IMR-90 (cell line): ENCODE data around the gene PBOV1. TPM values are rescaled to one million over a fixed set of nuclear protein-coding genes. Genes with fewer than 3 reads are reported as not detected.

ENCODE experiments used
- ATAC-seq: fragments of 200-7000 bp; cut with Tn5 transposase; 2 replicates; pipeline ENCODE4 v1.9.1; 2020; ENCODE audit warnings: low read depth, mild to moderate bottlenecking, moderate library complexity
- BruUV-seq: library from RNA; stranded (reverse); fragments of 400-500 nt; replicated peaks from 2 replicates; lab custom pipeline; 2021; lab: Mats Ljungman, UMichigan
- CTCF ChIA-PET: fragments of 300-600 bp; formaldehyde crosslinking; extraction: SDS; loops from one replicate; lab custom pipeline; 2021; ENCODE audit warnings: antibody characterized with exemption; lab: Yijun Ruan, JAX
- POLR2A ChIA-PET: fragments of 300-600 bp; sonication (Branson Sonifier 250); formaldehyde crosslinking; loops from one replicate; lab custom pipeline; 2022; ENCODE audit warnings: antibody characterized with exemption; ENCODE audit not compliant: unreplicated experiment; lab: Charles Lee
- DNase-seq: peaks from one replicate; pipeline ENCODE4 v3.0.0; 2013
- H2AFZ ChIP-seq: replicated peaks from 2 replicates; pipeline ENCODE3; 2013; ENCODE audit warnings: low read length, mild to moderate bottlenecking; ENCODE audit not compliant: poor library complexity
- H2AK5ac ChIP-seq: 2 replicates; pipeline ENCODE4 v1.6.1; 2013; ENCODE audit warnings: low read depth, low read length, inconsistent platforms
- H2AK9ac ChIP-seq: replicated peaks from 2 replicates; pipeline ENCODE3; 2013; ENCODE audit warnings: mild to moderate bottlenecking, low read depth, low read length, moderate library complexity; ENCODE audit not compliant: poor library complexity
- H2BK120ac ChIP-seq: 2 replicates; pipeline ENCODE4 v1.6.1; 2013; ENCODE audit warnings: low read depth, low read length, inconsistent platforms
- H2BK15ac ChIP-seq: 3 replicates; pipeline ENCODE4 v1.6.1; 2013; ENCODE audit warnings: low read depth, low read length, inconsistent platforms
- H2BK20ac ChIP-seq: 2 replicates; pipeline ENCODE4 v1.6.1; 2013; ENCODE audit warnings: low read depth, mild to moderate bottlenecking, inconsistent platforms, low read length, moderate library complexity
- H2BK5ac ChIP-seq: 2 replicates; pipeline ENCODE4 v1.6.1; 2013; ENCODE audit warnings: mild to moderate bottlenecking, low read depth, low read length, inconsistent platforms; ENCODE audit not compliant: poor library complexity, severe bottlenecking
- H3K14ac ChIP-seq: replicated peaks from 2 replicates; pipeline ENCODE4 v1.6.1; 2013; ENCODE audit warnings: low read depth, low read length, inconsistent platforms
- H3K18ac ChIP-seq: 2 replicates; pipeline ENCODE4 v1.6.1; 2013; ENCODE audit warnings: low read depth, low read length, control low read depth
- H3K23ac ChIP-seq: 2 replicates; pipeline ENCODE4 v1.6.1; 2013; ENCODE audit warnings: low read depth, low read length, inconsistent platforms
- H3K27ac ChIP-seq: 2 replicates; pipeline ENCODE4 v1.5.1; 2013; ENCODE audit warnings: mild to moderate bottlenecking, control low read depth, low read length; ENCODE audit not compliant: insufficient read depth
- H3K27me3 ChIP-seq: 2 replicates; pipeline ENCODE4 v1.6.1; 2013; ENCODE audit warnings: low read length; ENCODE audit not compliant: control insufficient read depth, insufficient read depth
- H3K36me3 ChIP-seq: 2 replicates; pipeline ENCODE4 v1.6.1; 2013; ENCODE audit warnings: low read length, mixed read lengths; ENCODE audit not compliant: control insufficient read depth, insufficient read depth
- H3K4ac ChIP-seq: 2 replicates; pipeline ENCODE4 v1.6.1; 2013; ENCODE audit warnings: low read depth, low read length, inconsistent platforms
- H3K4me1 ChIP-seq: 2 replicates; pipeline ENCODE4 v1.6.1; 2013; ENCODE audit warnings: low read length, mixed read lengths; ENCODE audit not compliant: control insufficient read depth, insufficient read depth
- H3K4me2 ChIP-seq: 2 replicates; pipeline ENCODE4 v1.6.1; 2013; ENCODE audit warnings: low read depth, mild to moderate bottlenecking, control low read depth, low read length, moderate library complexity
- H3K4me3 ChIP-seq: 2 replicates; pipeline ENCODE4 v1.5.1; 2013; ENCODE audit warnings: low read depth, mild to moderate bottlenecking, control low read depth, low read length, moderate library complexity; ENCODE audit not compliant: insufficient read depth
- H3K56ac ChIP-seq: 2 replicates; pipeline ENCODE4 v1.6.1; 2013; ENCODE audit warnings: low read length, inconsistent platforms; ENCODE audit not compliant: insufficient read depth; ENCODE audit errors: extremely low read depth
- H3K79me1 ChIP-seq, 2 experiments: 2 replicates each; pipeline ENCODE4 v1.6.1; 2013; ENCODE audit warnings: low read length in 2 of 2, inconsistent platforms in 1 of 2, low read depth in 1 of 2
- H3K9ac ChIP-seq: 2 replicates; pipeline ENCODE4 v1.6.1; 2013; ENCODE audit warnings: low read depth, low read length, control low read depth
- H3K9me1 ChIP-seq: 2 replicates; pipeline ENCODE4 v1.6.1; 2013; ENCODE audit warnings: low read length, inconsistent platforms; ENCODE audit not compliant: insufficient read depth
- H3K9me3 ChIP-seq: 2 replicates; pipeline ENCODE4 v1.6.1; 2013; ENCODE audit warnings: low read length; ENCODE audit not compliant: control insufficient read depth, insufficient read depth
- H4K20me1 ChIP-seq: 2 replicates; pipeline ENCODE4 v1.6.1; 2013; ENCODE audit warnings: low read length, inconsistent platforms; ENCODE audit not compliant: insufficient read depth
- H4K5ac ChIP-seq: 2 replicates; pipeline ENCODE4 v1.6.1; 2013; ENCODE audit warnings: mild to moderate bottlenecking, low read depth, low read length, control low read depth
- H4K8ac ChIP-seq, 2 experiments: 2 replicates each; pipeline ENCODE4 v1.6.1; 2013; ENCODE audit warnings: low read depth in 2 of 2, low read length in 2 of 2, control low read depth in 1 of 2, inconsistent platforms in 1 of 2
- H4K91ac ChIP-seq: 2 replicates; pipeline ENCODE4 v1.6.1; 2013; ENCODE audit warnings: low read depth, low read length, inconsistent platforms; ENCODE audit not compliant: insufficient read depth
- BHLHE40 ChIP-seq: fragments of 150-350 bp; IDR thresholded peaks from 2 replicates; pipeline ENCODE4 v1.6.1; 2016; ENCODE audit warnings: mild to moderate bottlenecking, low read depth, low read length
- CEBPB ChIP-seq: IDR thresholded peaks from 2 replicates; pipeline ENCODE4 v1.6.1; 2012; ENCODE audit warnings: low read depth, low read length, improper control_type of control experiment
- CHD1 ChIP-seq: IDR thresholded peaks from 2 replicates; pipeline ENCODE4 v1.6.1; 2012; ENCODE audit warnings: low read depth, low read length, improper control_type of control experiment
- ELK1 ChIP-seq: fragments of 150-350 bp; IDR thresholded peaks from 2 replicates; pipeline ENCODE4 v1.6.1; 2016; ENCODE audit warnings: low read depth, mild to moderate bottlenecking, low read length, moderate library complexity, borderline replicate concordance
- FOS ChIP-seq: fragments of 150-350 bp; IDR thresholded peaks from 2 replicates; pipeline ENCODE4 v1.6.1; 2016; ENCODE audit warnings: low read depth, low read length
- MAFK ChIP-seq: IDR thresholded peaks from 2 replicates; pipeline ENCODE4 v1.6.1; 2012; ENCODE audit warnings: low read depth, low read length, improper control_type of control experiment
- MAZ ChIP-seq: IDR thresholded peaks from 2 replicates; pipeline ENCODE4 v1.6.1; 2012; ENCODE audit warnings: low read depth, mild to moderate bottlenecking, low read length, improper control_type of control experiment, moderate library complexity, borderline replicate concordance
- MXI1 ChIP-seq: IDR thresholded peaks from 2 replicates; pipeline ENCODE4 v1.6.1; 2012; ENCODE audit warnings: low read depth, mild to moderate bottlenecking, low read length, moderate library complexity, borderline replicate concordance
- NFE2L2 ChIP-seq: fragments of 150-350 bp; IDR thresholded peaks from 2 replicates; pipeline ENCODE4 v1.6.1; 2016; ENCODE audit warnings: low read depth, mild to moderate bottlenecking, low read length
- POLR2A ChIP-seq: IDR thresholded peaks from 2 replicates; pipeline ENCODE4 v1.6.1; 2012; ENCODE audit warnings: mild to moderate bottlenecking, low read depth, low read length
- RAD21 ChIP-seq: IDR thresholded peaks from 2 replicates; pipeline ENCODE4 v1.6.1; 2012; ENCODE audit warnings: low read length, improper control_type of control experiment
- RFX5 ChIP-seq: IDR thresholded peaks from 2 replicates; pipeline ENCODE4 v1.8.0; 2012; ENCODE audit warnings: low read depth, mild to moderate bottlenecking, low read length, moderate library complexity
- WGBS, 2 experiments: methylation state at CpG; one replicate each; pipeline versions ENCODE4 v1.1.5 to v1.1.7; 2013; ENCODE audit warnings: missing lambda C conversion rate in 2 of 2; ENCODE audit not compliant: insufficient read length in 1 of 2; ENCODE audit errors: extremely low coverage in 2 of 2; 5-methylcytosine and 5-hydroxymethylcytosine counted together
- dilution Hi-C: fragments of 300-500 bp; cut with HindIII; formaldehyde crosslinking; loops from one replicate; pipeline ENCODE4 v1.14.3; 2018; ENCODE audit warnings: low sequenced_read_pairs; ENCODE audit not compliant: unreplicated experiment
- in situ Hi-C: fragments of 300-500 bp; cut with MboI; formaldehyde crosslinking; loops from 3 replicates; pipeline ENCODE4 v1.14.3; 2019; ENCODE audit warnings: low sequenced_read_pairs, inconsistent platforms, mixed read lengths
- intact Hi-C: fragments of 100-400 bp; cut with micrococcal nuclease; formaldehyde crosslinking; loops from 2 replicates; pipeline ENCODE4 v1.10.0; 2022
- polyA plus RNA-seq, 3 experiments: library from polyadenylated mRNA; depleted of rRNA; stranded (reverse); fragments of >200 nt; gene quantifications; 2 replicates each; pipeline ENCODE4 v1.2.3, GENCODE V29; 2012; ENCODE audit warnings: low replicate concordance in 1 of 3
- total RNA-seq: library from RNA; depleted of rRNA; stranded (reverse); fragments of >200 nt; gene quantifications from 2 replicates; pipeline ENCODE4 v1.2.3, GENCODE V29; 2012
- TF ChIP-seq, protein P1 (sequence below): fragments of 150-350 bp; IDR thresholded peaks from 2 replicates; pipeline ENCODE4 v1.6.1; 2017; ENCODE audit warnings: mild to moderate bottlenecking, antibody characterized with exemption, low read length, low read depth
- TF ChIP-seq, protein P2 (sequence below): conservative IDR thresholded peaks from 2 replicates; pipeline ENCODE4 v1.5.1; 2012; ENCODE audit warnings: mild to moderate bottlenecking, low read depth, low read length, improper control_type of control experiment

PBOV1 gene
- total and polyA plus RNA-seq, 2 of the 4 experiments (the other 2 are of a cell fraction): not detected

GRCh38 chr6:138225953-138226352 lies 7.7 kb upstream of the PBOV1 start:
- ChIA-PET POLR2A (no interaction called here), CTCF (no interaction called here)
- H4K20me1 ChIP-seq: no peaks in the 10 kb centered on the region
- H3K27me3 ChIP-seq: peaks cover 18% of the 10 kb centered on the region
- no peak overlapping the region for H3K4me3 ChIP-seq
- H3K79me1 ChIP-seq: no peaks in the 10 kb centered on the region
- no TSS peak for BruUV-seq
- no peak overlapping the region for H3K4me2 ChIP-seq
- no peak overlapping the region for H3K27ac ChIP-seq
- no peak overlapping the region for H2AFZ ChIP-seq
- no peak overlapping the region for H2BK15ac ChIP-seq
- TF ChIP-seq, protein P1, sequence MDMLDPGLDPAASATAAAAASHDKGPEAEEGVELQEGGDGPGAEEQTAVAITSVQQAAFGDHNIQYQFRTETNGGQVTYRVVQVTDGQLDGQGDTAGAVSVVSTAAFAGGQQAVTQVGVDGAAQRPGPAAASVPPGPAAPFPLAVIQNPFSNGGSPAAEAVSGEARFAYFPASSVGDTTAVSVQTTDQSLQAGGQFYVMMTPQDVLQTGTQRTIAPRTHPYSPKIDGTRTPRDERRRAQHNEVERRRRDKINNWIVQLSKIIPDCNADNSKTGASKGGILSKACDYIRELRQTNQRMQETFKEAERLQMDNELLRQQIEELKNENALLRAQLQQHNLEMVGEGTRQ: no peak
- TF ChIP-seq RAD21 (no peak), POLR2A (no peak), FOS (no peak), NFE2L2 (no peak), MXI1 (no peak), CEBPB (no peak), MAFK (no peak), ELK1 (no peak), MAZ (no peak), CHD1 (no peak), BHLHE40 (no peak), RFX5 (no peak)
- TF ChIP-seq, protein P2, sequence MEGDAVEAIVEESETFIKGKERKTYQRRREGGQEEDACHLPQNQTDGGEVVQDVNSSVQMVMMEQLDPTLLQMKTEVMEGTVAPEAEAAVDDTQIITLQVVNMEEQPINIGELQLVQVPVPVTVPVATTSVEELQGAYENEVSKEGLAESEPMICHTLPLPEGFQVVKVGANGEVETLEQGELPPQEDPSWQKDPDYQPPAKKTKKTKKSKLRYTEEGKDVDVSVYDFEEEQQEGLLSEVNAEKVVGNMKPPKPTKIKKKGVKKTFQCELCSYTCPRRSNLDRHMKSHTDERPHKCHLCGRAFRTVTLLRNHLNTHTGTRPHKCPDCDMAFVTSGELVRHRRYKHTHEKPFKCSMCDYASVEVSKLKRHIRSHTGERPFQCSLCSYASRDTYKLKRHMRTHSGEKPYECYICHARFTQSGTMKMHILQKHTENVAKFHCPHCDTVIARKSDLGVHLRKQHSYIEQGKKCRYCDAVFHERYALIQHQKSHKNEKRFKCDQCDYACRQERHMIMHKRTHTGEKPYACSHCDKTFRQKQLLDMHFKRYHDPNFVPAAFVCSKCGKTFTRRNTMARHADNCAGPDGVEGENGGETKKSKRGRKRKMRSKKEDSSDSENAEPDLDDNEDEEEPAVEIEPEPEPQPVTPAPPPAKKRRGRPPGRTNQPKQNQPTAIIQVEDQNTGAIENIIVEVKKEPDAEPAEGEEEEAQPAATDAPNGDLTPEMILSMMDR: no peak
- no peak overlapping the region for H3K23ac ChIP-seq
- intact Hi-C loops (no loop called here), dilution Hi-C loops (no loop called here), in situ Hi-C loops (no loop called here)
- H2AK9ac ChIP-seq: no peak overlapping the region
- H4K5ac ChIP-seq: no peak overlapping the region
- H3K4ac ChIP-seq: no peak overlapping the region
- no peak overlapping the region for H2AK5ac ChIP-seq
- no peak overlapping the region for H3K56ac ChIP-seq
- no peak overlapping the region for H2BK20ac ChIP-seq
- H3K4me1 ChIP-seq: no peaks in the 10 kb centered on the region
- H3K9me1 ChIP-seq: 0 out of 2 replicates have a peak, but pooled peaks cover 2% of the 10 kb centered on the region
- no peak overlapping the region for H2BK5ac ChIP-seq
- no peak overlapping the region for H4K8ac ChIP-seq
- H3K9ac ChIP-seq: no peak overlapping the region
- no peaks in the 10 kb centered on the region for H3K36me3 ChIP-seq
- H3K14ac ChIP-seq: no peak overlapping the region
- H3K9me3 ChIP-seq: no peaks in the 10 kb centered on the region
- no peak for DNase-seq
- no peak overlapping the region for H2BK120ac ChIP-seq
- ATAC-seq: no peak
- H3K18ac ChIP-seq: no peak overlapping the region
- WGBS, 2 experiments: no CpG with 5 or more reads among the region's 4 CpGs
- H4K91ac ChIP-seq: no peak overlapping the region
